HepG2 (cell line): Measurements from ENCODE around the gene FGA. TPM values are rescaled to one million over a fixed set of nuclear protein-coding genes. Genes with fewer than 3 reads are reported as not detected.

ENCODE experiments used
- BORCS8-MEF2B ChIP-seq: sonication (generic); formaldehyde crosslinking; IDR thresholded peaks from 2 replicates; pipeline ENCODE4 v1.8.0; 2022; ENCODE audit warnings: mild to moderate bottlenecking, missing genetic modification reagents
- BRCA1 ChIP-seq: sonication (generic); formaldehyde crosslinking; IDR thresholded peaks from 2 replicates; pipeline ENCODE4 v1.4.0; 2020; ENCODE audit warnings: missing genetic modification reagents
- EP300 ChIP-seq, 3 experiments: sonication (generic) in 1 of 3; formaldehyde crosslinking in 1 of 3; IDR thresholded peaks; 2 replicates each; pipeline versions ENCODE4 v1.5.1 to v1.6.1; 2011 to 2020; ENCODE audit warnings: low read depth in 2 of 3, low read length in 2 of 3, borderline replicate concordance in 1 of 3, improper control_type of control experiment in 1 of 3, mild to moderate bottlenecking in 1 of 3, missing genetic modification reagents in 1 of 3, moderate library complexity in 1 of 3
- KDM6A ChIP-seq: IDR thresholded peaks from 2 replicates; pipeline ENCODE4 v1.6.1; 2016; ENCODE audit warnings: low read depth
- NFIB ChIP-seq: sonication (generic); formaldehyde crosslinking; IDR thresholded peaks from 2 replicates; pipeline ENCODE4 v1.9.0; 2021; ENCODE audit warnings: missing genetic modification reagents, mild to moderate bottlenecking, borderline replicate concordance
- REPIN1 ChIP-seq: sonication (generic); formaldehyde crosslinking; IDR thresholded peaks from 2 replicates; pipeline ENCODE4 v1.8.0; 2022; ENCODE audit warnings: missing genetic modification reagents, low read depth, mild to moderate bottlenecking, borderline replicate concordance
- SSRP1 ChIP-seq: IDR thresholded peaks from 2 replicates; pipeline ENCODE4 v1.6.1; 2016; ENCODE audit warnings: control low read depth
- TARDBP ChIP-seq: sonication (generic); formaldehyde crosslinking; IDR thresholded peaks from 2 replicates; pipeline ENCODE4 v1.8.0; 2022; ENCODE audit warnings: mild to moderate bottlenecking, missing genetic modification reagents
- ZFP41 ChIP-seq: sonication (generic); formaldehyde crosslinking; IDR thresholded peaks from 2 replicates; pipeline ENCODE4 v1.4.0; 2020; ENCODE audit warnings: mild to moderate bottlenecking, missing genetic modification reagents, borderline replicate concordance
- ZMYM3 ChIP-seq: sonication (generic); formaldehyde crosslinking; IDR thresholded peaks from 2 replicates; pipeline ENCODE4 v1.5.1; 2020; ENCODE audit warnings: mild to moderate bottlenecking, missing genetic modification reagents
- ZMYM4 ChIP-seq: sonication (generic); formaldehyde crosslinking; IDR thresholded peaks from 2 replicates; pipeline ENCODE4 v1.8.1; 2023; ENCODE audit warnings: mild to moderate bottlenecking, missing genetic modification reagents
- ZNF350 ChIP-seq: sonication (generic); formaldehyde crosslinking; IDR thresholded peaks from 2 replicates; pipeline ENCODE4 v1.4.0; 2020; ENCODE audit warnings: mild to moderate bottlenecking, low read depth, missing genetic modification reagents, borderline replicate concordance
- ZNF562 ChIP-seq: sonication (generic); formaldehyde crosslinking; IDR thresholded peaks from 2 replicates; pipeline ENCODE4 v1.8.0; 2022; ENCODE audit warnings: missing genetic modification reagents, borderline replicate concordance
- ZNF563 ChIP-seq: sonication (generic); formaldehyde crosslinking; IDR thresholded peaks from 2 replicates; pipeline ENCODE4 v1.8.0; 2022; ENCODE audit warnings: mild to moderate bottlenecking, moderate library complexity, missing genetic modification reagents
- ZNF652 ChIP-seq: IDR thresholded peaks from 2 replicates; pipeline ENCODE4 v1.6.1; 2016; ENCODE audit warnings: low read depth, borderline replicate concordance
- ZNF768 ChIP-seq: sonication (generic); formaldehyde crosslinking; IDR thresholded peaks from 2 replicates; pipeline ENCODE4 v1.4.0; 2020; ENCODE audit warnings: missing genetic modification reagents
- ZNF792 ChIP-seq: IDR thresholded peaks from 2 replicates; pipeline ENCODE4 v1.6.1; 2016
- polyA plus RNA-seq, 8 experiments: library from polyadenylated mRNA; depleted of rRNA in 3 of 8; stranded (reverse) in 7 of 8; unstranded in 1 of 8; fragments of >200 nt; fragmentation: Illumina TruSeq in 4 of 8; extraction: Trizol in 4 of 8; gene quantifications; 2 replicates each; pipeline versions ENCODE4 v1.2.1 to v1.2.3, GENCODE V29; 2011 to 2016; ENCODE audit warnings: low read depth in 4 of 8, missing spikeins in 1 of 8, mixed read lengths in 1 of 8; ENCODE audit not compliant: insufficient read depth in 1 of 8
- total RNA-seq, 5 experiments: library from RNA; depleted of rRNA; stranded (reverse); fragments of >200 nt; fragmentation: Illumina TruSeq; extraction: Trizol; gene quantifications; 2 replicates each; pipeline ENCODE4 v1.2.3, GENCODE V29; 2016; ENCODE audit warnings: low read depth in 1 of 5
- TF ChIP-seq, protein P1 (sequence below): sonication (generic); formaldehyde crosslinking; IDR thresholded peaks from 2 replicates; pipeline ENCODE4 v1.4.0; 2020; ENCODE audit warnings: missing genetic modification reagents
- TF ChIP-seq, protein P2 (sequence below): sonication (generic); formaldehyde crosslinking; IDR thresholded peaks from 2 replicates; pipeline ENCODE4 v1.5.0; 2020; ENCODE audit warnings: mild to moderate bottlenecking, missing genetic modification reagents
- TF ChIP-seq, protein P3 (sequence below): IDR thresholded peaks from 2 replicates; pipeline ENCODE4 v1.6.1; 2016; ENCODE audit warnings: missing biosample characterization, missing genetic modification reagents, low read depth
- TF ChIP-seq, protein P4 (sequence below), 2 experiments: sonication (generic) in 1 of 2; formaldehyde crosslinking in 1 of 2; IDR thresholded peaks; 2 replicates each; pipeline versions ENCODE4 v1.4.0 to v1.6.1; 2016 to 2020; ENCODE audit warnings: borderline replicate concordance in 1 of 2, low read depth in 1 of 2, mild to moderate bottlenecking in 1 of 2, missing genetic modification reagents in 1 of 2

FGA gene
- total and polyA plus RNA-seq, 2 of the 13 experiments (the other 11 are each of a cell fraction or from before 2014, with no cell fraction given): 640 to 1,523 TPM

DNA sequence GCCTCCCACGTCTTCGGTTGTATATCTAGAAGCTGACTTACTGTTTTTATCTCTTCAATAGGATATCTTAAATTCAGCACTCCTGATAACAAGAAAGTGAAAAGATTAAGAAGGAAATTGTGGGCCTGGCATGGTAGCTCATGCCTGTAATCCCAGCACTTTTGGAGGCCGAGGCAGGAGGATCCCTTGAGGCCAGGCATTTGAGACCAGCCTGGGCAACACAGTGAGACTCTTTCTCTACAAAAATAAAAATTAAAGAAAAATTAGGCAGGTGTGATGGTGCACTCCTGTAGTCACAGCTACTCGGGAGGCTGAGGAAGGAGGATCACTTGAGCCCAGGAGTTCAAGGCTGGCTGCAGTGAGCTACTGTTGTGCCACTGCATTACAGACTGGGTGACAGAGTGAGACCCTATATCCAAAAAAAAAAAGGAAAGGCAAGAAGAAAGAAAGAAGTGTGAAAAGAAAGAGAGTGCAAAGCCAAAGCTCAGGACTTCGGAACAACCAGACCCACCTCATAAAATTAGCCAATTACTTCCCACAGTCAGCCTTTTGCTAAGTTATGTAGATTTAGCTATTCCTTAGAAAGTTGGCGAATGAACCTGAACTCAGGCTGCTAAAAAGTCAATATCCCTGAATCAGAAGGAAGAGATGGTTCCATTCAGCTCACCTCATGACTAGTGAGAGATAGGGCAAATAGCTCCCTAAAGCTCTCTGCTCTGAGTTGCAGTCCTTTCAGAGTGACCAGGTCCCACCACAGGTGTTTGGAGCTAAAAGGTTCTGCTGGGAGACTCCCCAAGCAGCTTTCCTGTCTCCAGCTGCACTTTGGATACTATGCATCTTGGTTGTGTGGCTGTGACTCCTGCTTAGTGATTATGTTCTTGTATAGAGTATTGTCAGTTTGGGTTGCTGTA lies 12.7 kb upstream of the FGA start (continued):
- TF ChIP-seq, protein P1, sequence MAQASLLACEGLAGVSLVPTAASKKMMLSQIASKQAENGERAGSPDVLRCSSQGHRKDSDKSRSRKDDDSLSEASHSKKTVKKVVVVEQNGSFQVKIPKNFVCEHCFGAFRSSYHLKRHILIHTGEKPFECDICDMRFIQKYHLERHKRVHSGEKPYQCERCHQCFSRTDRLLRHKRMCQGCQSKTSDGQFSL (CRISPR knock-in tag): no peak
- TF ChIP-seq BORCS8-MEF2B (CRISPR knock-in tag): peak; percentile 60; the same call in 1 of the 2 replicates
- TF ChIP-seq REPIN1 (CRISPR knock-in tag): peak; percentile 82; the same call in 1 of the 2 replicates
- peak; percentile 97 for TF ChIP-seq SSRP1 (CRISPR knock-in tag)
- no peak for TF ChIP-seq NFIB (CRISPR knock-in tag)
- TF ChIP-seq ZFP41 (CRISPR knock-in tag): no peak
- TF ChIP-seq EP300 (IDR thresholded peaks at IDR 0.05; ENCODE audit: low read depth in 2 of 2, low read length in 2 of 2): no peak
- TF ChIP-seq EP300 (CRISPR knock-in tag; IDR thresholded peaks at IDR 0.05; ENCODE audit: borderline replicate concordance): no peak
- TF ChIP-seq ZNF768 (CRISPR knock-in tag): no peak
- TF ChIP-seq ZNF563 (CRISPR knock-in tag): no peak
- no peak for TF ChIP-seq ZNF350 (CRISPR knock-in tag)
- TF ChIP-seq ZMYM4: peak; percentile 44
- no peak for TF ChIP-seq TARDBP (CRISPR knock-in tag)
- TF ChIP-seq ZNF792 (CRISPR knock-in tag): no peak
- TF ChIP-seq BRCA1 (CRISPR knock-in tag): no peak
- peak; percentile 19; the same call in 1 of the 2 replicates for TF ChIP-seq ZMYM3 (CRISPR knock-in tag)
- TF ChIP-seq, protein P2, sequence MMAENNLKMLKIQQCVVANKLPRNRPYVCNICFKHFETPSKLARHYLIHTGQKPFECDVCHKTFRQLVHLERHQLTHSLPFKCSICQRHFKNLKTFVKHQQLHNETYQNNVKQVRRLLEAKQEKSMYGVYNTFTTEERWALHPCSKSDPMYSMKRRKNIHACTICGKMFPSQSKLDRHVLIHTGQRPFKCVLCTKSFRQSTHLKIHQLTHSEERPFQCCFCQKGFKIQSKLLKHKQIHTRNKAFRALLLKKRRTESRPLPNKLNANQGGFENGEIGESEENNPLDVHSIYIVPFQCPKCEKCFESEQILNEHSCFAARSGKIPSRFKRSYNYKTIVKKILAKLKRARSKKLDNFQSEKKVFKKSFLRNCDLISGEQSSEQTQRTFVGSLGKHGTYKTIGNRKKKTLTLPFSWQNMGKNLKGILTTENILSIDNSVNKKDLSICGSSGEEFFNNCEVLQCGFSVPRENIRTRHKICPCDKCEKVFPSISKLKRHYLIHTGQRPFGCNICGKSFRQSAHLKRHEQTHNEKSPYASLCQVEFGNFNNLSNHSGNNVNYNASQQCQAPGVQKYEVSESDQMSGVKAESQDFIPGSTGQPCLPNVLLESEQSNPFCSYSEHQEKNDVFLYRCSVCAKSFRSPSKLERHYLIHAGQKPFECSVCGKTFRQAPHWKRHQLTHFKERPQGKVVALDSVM (CRISPR knock-in tag): peak; percentile 98
- peak; percentile 69; the same call in 1 of the 2 replicates for TF ChIP-seq ZNF562 (CRISPR knock-in tag)
- TF ChIP-seq, protein P3, sequence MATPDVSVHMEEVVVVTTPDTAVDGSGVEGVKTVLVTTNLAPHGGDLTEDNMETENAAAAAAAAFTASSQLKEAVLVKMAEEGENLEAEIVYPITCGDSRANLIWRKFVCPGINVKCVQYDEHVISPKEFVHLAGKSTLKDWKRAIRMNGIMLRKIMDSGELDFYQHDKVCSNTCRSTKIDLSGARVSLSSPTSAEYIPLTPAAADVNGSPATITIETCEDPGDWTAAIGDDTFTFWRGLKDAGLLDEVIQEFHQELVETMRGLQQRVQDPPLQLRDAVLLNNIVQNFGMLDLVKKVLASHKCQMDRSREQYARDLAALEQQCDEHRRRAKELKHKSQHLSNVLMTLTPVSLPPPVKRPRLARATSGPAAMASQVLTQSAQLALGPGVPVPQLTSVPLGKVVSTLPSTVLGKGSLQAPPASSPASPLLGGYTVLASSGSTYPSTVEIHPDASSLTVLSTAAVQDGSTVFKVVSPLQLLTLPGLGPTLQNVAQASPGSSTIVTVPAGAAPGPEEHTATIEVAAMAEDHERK (CRISPR knock-in tag): no peak
- TF ChIP-seq KDM6A (CRISPR knock-in tag): no peak
- TF ChIP-seq, protein P4, sequence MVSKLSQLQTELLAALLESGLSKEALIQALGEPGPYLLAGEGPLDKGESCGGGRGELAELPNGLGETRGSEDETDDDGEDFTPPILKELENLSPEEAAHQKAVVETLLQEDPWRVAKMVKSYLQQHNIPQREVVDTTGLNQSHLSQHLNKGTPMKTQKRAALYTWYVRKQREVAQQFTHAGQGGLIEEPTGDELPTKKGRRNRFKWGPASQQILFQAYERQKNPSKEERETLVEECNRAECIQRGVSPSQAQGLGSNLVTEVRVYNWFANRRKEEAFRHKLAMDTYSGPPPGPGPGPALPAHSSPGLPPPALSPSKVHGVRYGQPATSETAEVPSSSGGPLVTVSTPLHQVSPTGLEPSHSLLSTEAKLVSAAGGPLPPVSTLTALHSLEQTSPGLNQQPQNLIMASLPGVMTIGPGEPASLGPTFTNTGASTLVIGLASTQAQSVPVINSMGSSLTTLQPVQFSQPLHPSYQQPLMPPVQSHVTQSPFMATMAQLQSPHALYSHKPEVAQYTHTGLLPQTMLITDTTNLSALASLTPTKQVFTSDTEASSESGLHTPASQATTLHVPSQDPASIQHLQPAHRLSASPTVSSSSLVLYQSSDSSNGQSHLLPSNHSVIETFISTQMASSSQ (IDR thresholded peaks at IDR 0.05; ENCODE audit: low read depth): no peak
- TF ChIP-seq, protein P4 (CRISPR knock-in tag; IDR thresholded peaks at IDR 0.05; ENCODE audit: borderline replicate concordance): peak; percentile 5; the same call in 1 of the 2 replicates
- TF ChIP-seq ZNF652: no peak
